Effector CD8-positive, alpha-beta T cell (primary cell): ENCODE measurements around the gene TSPAN7.

Experiments
- DNase-seq: peaks from one replicate; lab custom pipeline; 2025; lab: John Stamatoyannopoulos, UW
- total RNA-seq, 4 experiments: gene quantifications; one replicate each; lab custom pipeline; 2026; lab: John Stamatoyannopoulos, UW

Gene TSPAN7
- 0 to 1.3 (median 0) reads per million in 4 experiments for total RNA-seq

GRCh38 chrX:38561126-38561868, at the start of gene TSPAN7:
TSS of gene TSPAN7 (plus strand) at chrX:38561542. CDS start at chrX:38561547, 5 bp downstream.
- peak; percentile 73 for DNase-seq

- DNase-seq = no peak
These were observed 48.1 kb upstream of the TSPAN7 start for GRCh38 chrX:38513112-38513742.

- no peak for DNase-seq
These were observed 47.1 kb upstream of the TSPAN7 start for GRCh38 chrX:38514016-38514854.

GRCh38 chrX:38515291-38515690, 46.1 kb upstream of the TSPAN7 start:
- DNase-seq = no peak

GRCh38 chrX:38516196-38516774, 45.1 kb upstream of the TSPAN7 start:
- no peak for DNase-seq

- no peak for DNase-seq
These were observed 41.7 kb upstream of the TSPAN7 start for GRCh38 chrX:38519651-38520050.

GRCh38 chrX:38538134-38538533, 23.2 kb upstream of the TSPAN7 start:
- DNase-seq = no peak

- DNase-seq = no peak
These were observed 21.6 kb upstream of the TSPAN7 start for GRCh38 chrX:38539748-38540147.

GRCh38 chrX:38548508-38548907, 12.8 kb upstream of the TSPAN7 start:
- DNase-seq = no peak

GRCh38 chrX:38552721-38553120, 8.6 kb upstream of the TSPAN7 start:
- DNase-seq = no peak

GRCh38 chrX:38558686-38559085, 2.7 kb upstream of the TSPAN7 start:
- DNase-seq = no peak

- DNase-seq = no peak
These were observed 591 bp upstream of the TSPAN7 start for GRCh38 chrX:38560776-38561125.

- DNase-seq = peak; percentile 9
These were observed 793 bp downstream of the TSPAN7 start for GRCh38 chrX:38561951-38562719.

- DNase-seq = no peak
These were observed 1.7 kb downstream of the TSPAN7 start for GRCh38 chrX:38563030-38563429.

- no peak for DNase-seq
These were observed 9.1 kb downstream of the TSPAN7 start for GRCh38 chrX:38570396-38570795.

- DNase-seq = no peak
These were observed 9.7 kb downstream of the TSPAN7 start for GRCh38 chrX:38571058-38571457.

- no peak for DNase-seq
These were observed 13.5 kb downstream of the TSPAN7 start for GRCh38 chrX:38574858-38575257.

GRCh38 chrX:38575888-38576287, 14.5 kb downstream of the TSPAN7 start:
- no peak for DNase-seq

- no peak for DNase-seq
These were observed 16.4 kb downstream of the TSPAN7 start for GRCh38 chrX:38577738-38578137.

- no peak for DNase-seq
These were observed 16.8 kb downstream of the TSPAN7 start for GRCh38 chrX:38578167-38578566.

- DNase-seq = no peak
These were observed 21.8 kb downstream of the TSPAN7 start for GRCh38 chrX:38583181-38583580.

GRCh38 chrX:38594434-38594833, 33.1 kb downstream of the TSPAN7 start:
- no peak for DNase-seq
